CD8-positive, alpha-beta memory T cell (primary cell): ENCODE data around the gene SCAF1. TPM values are rescaled to one million over a fixed set of nuclear protein-coding genes. Genes with fewer than 3 reads are reported as not detected.
A peak's percentile ranks its signal among the peaks of the same experiment; 100 is the strongest.

Experiments used
- CTCF ChIA-PET: fragments of 350-600 bp; sonication (Branson Sonifier 250); formaldehyde crosslinking; loops from one replicate; lab custom pipeline; 2021; ENCODE audit warnings: antibody characterized with exemption; lab: Charles Lee
- POLR2A ChIA-PET: fragments of 350-600 bp; sonication (Branson Sonifier 250); formaldehyde crosslinking; loops from one replicate; lab custom pipeline; 2021; ENCODE audit warnings: antibody characterized with exemption; lab: Charles Lee
- DNase-seq, 5 donors: peaks; one replicate each; pipeline versions ENCODE4 v3.0.0 to v3.0.0-alpha.2; 2020 to 2022; ENCODE audit warnings: mixed read lengths in 1 of 5
- H3K27ac ChIP-seq: one replicate; pipeline ENCODE4 v1.7.0; 2013; ENCODE audit warnings: low read depth, mild to moderate bottlenecking, low read length, moderate library complexity
- H3K27me3 ChIP-seq: 2 replicates; pipeline ENCODE4 v1.7.0; 2013; ENCODE audit warnings: low read length, mild to moderate bottlenecking; ENCODE audit not compliant: insufficient read depth, poor library complexity, severe bottlenecking
- H3K36me3 ChIP-seq: 2 replicates; pipeline ENCODE4 v1.7.0; 2013; ENCODE audit warnings: mild to moderate bottlenecking, low read length, moderate library complexity; ENCODE audit not compliant: insufficient read depth
- H3K4me1 ChIP-seq: 2 replicates; pipeline ENCODE4 v1.7.0; 2013; ENCODE audit warnings: mild to moderate bottlenecking, low read length, moderate library complexity; ENCODE audit not compliant: insufficient read depth
- H3K4me3 ChIP-seq: 2 replicates; pipeline ENCODE4 v1.7.0; 2013; ENCODE audit warnings: mild to moderate bottlenecking, low read length
- H3K9me3 ChIP-seq: 2 replicates; pipeline ENCODE4 v1.7.0; 2013; ENCODE audit warnings: mild to moderate bottlenecking, low read length
- H3K27ac Mint-ChIP-seq, 8 donors: one replicate each; pipeline ENCODE4 v1.8.0; 2020 to 2021; ENCODE audit warnings: mixed read lengths in 8 of 8, mild to moderate bottlenecking in 6 of 8, inconsistent platforms in 3 of 8, moderate library complexity in 3 of 8
- H3K27me3 Mint-ChIP-seq, 2 donors: one replicate each; pipeline ENCODE4 v1.8.0; 2020 to 2021; ENCODE audit warnings: mixed read lengths in 2 of 2, mild to moderate bottlenecking in 1 of 2, moderate library complexity in 1 of 2
- H3K36me3 Mint-ChIP-seq, 3 donors: one replicate each; pipeline ENCODE4 v1.8.0; 2020 to 2021; ENCODE audit warnings: mixed read lengths in 3 of 3, inconsistent platforms in 1 of 3, mild to moderate bottlenecking in 1 of 3
- H3K4me1 Mint-ChIP-seq, 3 donors: one replicate each; pipeline ENCODE4 v1.8.0; 2020 to 2021; ENCODE audit warnings: mixed read lengths in 3 of 3, inconsistent platforms in 1 of 3, mild to moderate bottlenecking in 1 of 3
- H3K4me3 Mint-ChIP-seq, 7 donors: one replicate each; pipeline ENCODE4 v1.8.0; 2020 to 2021; ENCODE audit warnings: mixed read lengths in 7 of 7, mild to moderate bottlenecking in 6 of 7, moderate library complexity in 4 of 7, inconsistent platforms in 2 of 7
- H3K9me3 Mint-ChIP-seq, 5 donors: one replicate each; pipeline ENCODE4 v1.8.0; 2020 to 2022; ENCODE audit warnings: mixed read lengths in 5 of 5, mild to moderate bottlenecking in 3 of 5, moderate library complexity in 2 of 5, inconsistent platforms in 1 of 5
- polyA plus RNA-seq: library from polyadenylated mRNA; unstranded; fragments of 300-500 nt; fragmentation: Illumina TruSeq; gene quantifications from one replicate; pipeline ENCODE4 v1.2.3, GENCODE V29; 2021
- total RNA-seq, 2 experiments: library from RNA; stranded (reverse); gene quantifications; one replicate each; pipeline ENCODE4 v1.2.3, GENCODE V29; 2021

Gene SCAF1, protein sequence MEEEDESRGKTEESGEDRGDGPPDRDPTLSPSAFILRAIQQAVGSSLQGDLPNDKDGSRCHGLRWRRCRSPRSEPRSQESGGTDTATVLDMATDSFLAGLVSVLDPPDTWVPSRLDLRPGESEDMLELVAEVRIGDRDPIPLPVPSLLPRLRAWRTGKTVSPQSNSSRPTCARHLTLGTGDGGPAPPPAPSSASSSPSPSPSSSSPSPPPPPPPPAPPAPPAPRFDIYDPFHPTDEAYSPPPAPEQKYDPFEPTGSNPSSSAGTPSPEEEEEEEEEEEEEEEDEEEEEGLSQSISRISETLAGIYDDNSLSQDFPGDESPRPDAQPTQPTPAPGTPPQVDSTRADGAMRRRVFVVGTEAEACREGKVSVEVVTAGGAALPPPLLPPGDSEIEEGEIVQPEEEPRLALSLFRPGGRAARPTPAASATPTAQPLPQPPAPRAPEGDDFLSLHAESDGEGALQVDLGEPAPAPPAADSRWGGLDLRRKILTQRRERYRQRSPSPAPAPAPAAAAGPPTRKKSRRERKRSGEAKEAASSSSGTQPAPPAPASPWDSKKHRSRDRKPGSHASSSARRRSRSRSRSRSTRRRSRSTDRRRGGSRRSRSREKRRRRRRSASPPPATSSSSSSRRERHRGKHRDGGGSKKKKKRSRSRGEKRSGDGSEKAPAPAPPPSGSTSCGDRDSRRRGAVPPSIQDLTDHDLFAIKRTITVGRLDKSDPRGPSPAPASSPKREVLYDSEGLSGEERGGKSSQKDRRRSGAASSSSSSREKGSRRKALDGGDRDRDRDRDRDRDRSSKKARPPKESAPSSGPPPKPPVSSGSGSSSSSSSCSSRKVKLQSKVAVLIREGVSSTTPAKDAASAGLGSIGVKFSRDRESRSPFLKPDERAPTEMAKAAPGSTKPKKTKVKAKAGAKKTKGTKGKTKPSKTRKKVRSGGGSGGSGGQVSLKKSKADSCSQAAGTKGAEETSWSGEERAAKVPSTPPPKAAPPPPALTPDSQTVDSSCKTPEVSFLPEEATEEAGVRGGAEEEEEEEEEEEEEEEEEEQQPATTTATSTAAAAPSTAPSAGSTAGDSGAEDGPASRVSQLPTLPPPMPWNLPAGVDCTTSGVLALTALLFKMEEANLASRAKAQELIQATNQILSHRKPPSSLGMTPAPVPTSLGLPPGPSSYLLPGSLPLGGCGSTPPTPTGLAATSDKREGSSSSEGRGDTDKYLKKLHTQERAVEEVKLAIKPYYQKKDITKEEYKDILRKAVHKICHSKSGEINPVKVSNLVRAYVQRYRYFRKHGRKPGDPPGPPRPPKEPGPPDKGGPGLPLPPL
- 10 to 100 TPM; 79.2 to 79.7 TPM for total RNA-seq
- polyA plus RNA-seq = 3.2 TPM

DNA sequence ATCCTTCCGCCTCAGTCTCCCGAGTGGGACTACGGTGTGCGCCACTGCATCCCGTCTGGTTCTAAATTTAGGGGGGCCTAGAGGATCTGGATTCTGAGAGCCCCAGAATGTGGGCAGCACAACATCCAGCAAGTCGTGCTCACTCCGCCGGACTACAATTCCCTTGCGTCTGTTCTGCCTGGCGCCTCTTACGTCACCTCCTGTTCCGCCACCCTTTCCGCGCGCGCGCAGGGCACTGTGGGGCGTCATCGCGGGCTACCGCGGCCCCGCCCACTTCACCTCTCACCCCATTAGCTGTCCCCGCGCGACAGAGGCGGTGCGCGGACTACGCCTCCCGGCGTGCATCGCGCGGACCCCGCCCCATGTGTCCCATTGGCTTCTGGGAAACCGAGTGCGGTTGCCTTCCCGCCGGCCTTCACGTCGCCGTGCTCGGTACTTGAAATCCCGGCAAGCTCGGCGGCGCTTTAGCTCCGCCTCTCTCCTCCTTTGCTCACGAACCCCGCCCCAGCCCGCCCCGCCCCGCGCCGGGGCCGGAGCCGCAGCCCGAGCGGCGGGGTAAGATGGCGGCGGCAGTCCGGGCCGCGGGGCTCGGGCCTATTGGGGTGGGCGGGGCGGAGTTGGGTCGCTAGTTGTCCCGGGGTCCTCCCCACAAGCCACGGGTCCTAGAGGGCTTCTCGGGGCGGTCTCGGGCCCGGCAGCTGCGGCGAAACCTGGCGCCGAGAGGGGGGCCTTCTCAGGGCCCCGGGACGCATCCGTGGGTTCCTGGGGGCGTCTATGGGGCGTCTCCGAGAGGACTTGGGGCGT is at the start of gene SCAF1:
Gene SCAF1 (plus strand): TSS at position 522 of the 804 bp plus-strand sequence. CDS start 2,818 bp downstream, outside the sequence.
- ChIA-PET POLR2A (interaction anchor here (0.6 to 5.2 kb wide), 9 partner anchors 22 to 209 kb away, joined by 4 to 61 read pairs (median 6); partner anchors contain the start of genes ALDH16A1, BCL2L12, IRF3 and PTOV1), CTCF (interaction anchor here (1.0 to 2.8 kb wide), 5 partner anchors 14 to 95 kb away, joined by 3 to 18 read pairs (median 13); partner anchors contain the start of genes BCL2L12 and IRF3)
- peak within 1 kb of the TSS; percentile 85 to 97 (median 95) for H3K4me3 Mint-ChIP-seq
- H3K9me3 Mint-ChIP-seq = no peaks in the 10 kb centered on the region
- peaks cover 0 to 35% (median 0%) of the 10 kb centered on the region in 3 donors for H3K36me3 Mint-ChIP-seq
- H3K4me1 Mint-ChIP-seq = peaks cover 53 to 80% (median 63%) of the 10 kb centered on the region in 3 donors
- H3K4me3 ChIP-seq = peak within 1 kb of the TSS; percentile 87
- peaks cover 0 to 3% of the 10 kb centered on the region in 2 donors for H3K27me3 Mint-ChIP-seq
- H3K27ac ChIP-seq = peak within 1 kb of the TSS; percentile 94
- H3K27me3 ChIP-seq = no peaks in the 10 kb centered on the region
- H3K4me1 ChIP-seq = peaks cover 37% of the 10 kb centered on the region
- H3K36me3 ChIP-seq = peaks cover 2% of the 10 kb centered on the region
- DNase-seq = peak; percentile 99 to 100 (median 99)
- H3K9me3 ChIP-seq = no peaks in the 10 kb centered on the region
- peak within 1 kb of the TSS; percentile 94 to 99 (median 98) for H3K27ac Mint-ChIP-seq

DNA sequence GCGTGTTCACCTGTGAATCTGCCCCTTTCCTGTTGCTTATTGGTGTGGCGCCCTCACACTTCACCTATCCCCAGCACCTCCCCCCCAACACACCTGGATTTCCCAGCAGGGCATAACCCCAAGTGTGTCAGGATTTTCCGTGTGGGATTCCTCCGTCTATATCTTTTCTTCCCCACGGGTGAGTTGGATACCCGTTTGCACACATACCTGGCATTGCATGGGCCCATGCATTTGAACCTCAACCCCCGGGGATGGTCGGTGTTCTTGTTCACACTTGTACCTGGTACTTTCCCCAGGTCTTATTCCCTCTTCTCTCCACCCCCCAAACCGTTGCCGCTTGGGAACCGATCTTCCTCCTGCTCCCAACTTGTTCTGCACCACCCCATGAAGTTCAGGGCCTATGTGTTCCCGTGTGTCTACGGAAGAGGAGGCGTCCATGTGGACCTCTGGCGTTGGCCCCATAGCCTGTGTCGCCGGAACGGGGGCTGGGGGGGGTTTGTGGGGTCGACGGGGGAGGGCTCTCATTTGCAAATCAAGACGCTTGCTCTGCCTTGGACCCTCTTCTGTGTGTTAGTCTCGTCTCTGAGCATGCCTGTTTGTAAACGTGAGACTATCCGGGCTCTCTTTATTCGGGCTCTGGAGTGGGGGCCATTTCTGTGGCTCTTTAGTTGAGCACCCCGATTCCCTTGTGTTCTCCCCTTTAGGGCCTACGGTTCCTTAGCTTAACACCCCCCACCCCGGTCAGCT is 49.4 kb upstream of the SCAF1 start:
- ChIA-PET CTCF (interaction anchor here (1.1 kb wide), 1 partner anchor 22 kb away, joined by 4 read pairs; no protein-coding TSS in a partner anchor), POLR2A (interaction anchor here (0.7 to 2.8 kb wide), 5 partner anchors 13 to 105 kb away, joined by 3 to 22 read pairs (median 3); partner anchors contain the start of genes NOSIP, PRMT1, RPL13A and RRAS)
- Histone ChIP-seq H3K36me3 (peaks cover 8% of the 10 kb centered on the region), H3K27me3 (no peaks in the 10 kb centered on the region), H3K27ac (peak overlapping the region; percentile 70), H3K9me3 (no peaks in the 10 kb centered on the region), H3K4me3 (peak overlapping the region; percentile 87), H3K4me1 (peaks cover 26% of the 10 kb centered on the region)
- H3K27me3 Mint-ChIP-seq = peaks cover 0 to 5% of the 10 kb centered on the region in 2 donors
- DNase-seq = peak in 1 of 5 donors; percentile 9
- H3K9me3 Mint-ChIP-seq = no peaks in the 10 kb centered on the region
- peaks cover 33 to 45% (median 34%) of the 10 kb centered on the region in 3 donors for H3K4me1 Mint-ChIP-seq
- H3K27ac Mint-ChIP-seq = peak overlapping the region; percentile 85 to 97 (median 94)
- peak overlapping the region; percentile 85 to 96 (median 91) for H3K4me3 Mint-ChIP-seq
- H3K36me3 Mint-ChIP-seq = peaks cover 0 to 39% (median 8%) of the 10 kb centered on the region in 3 donors

DNA sequence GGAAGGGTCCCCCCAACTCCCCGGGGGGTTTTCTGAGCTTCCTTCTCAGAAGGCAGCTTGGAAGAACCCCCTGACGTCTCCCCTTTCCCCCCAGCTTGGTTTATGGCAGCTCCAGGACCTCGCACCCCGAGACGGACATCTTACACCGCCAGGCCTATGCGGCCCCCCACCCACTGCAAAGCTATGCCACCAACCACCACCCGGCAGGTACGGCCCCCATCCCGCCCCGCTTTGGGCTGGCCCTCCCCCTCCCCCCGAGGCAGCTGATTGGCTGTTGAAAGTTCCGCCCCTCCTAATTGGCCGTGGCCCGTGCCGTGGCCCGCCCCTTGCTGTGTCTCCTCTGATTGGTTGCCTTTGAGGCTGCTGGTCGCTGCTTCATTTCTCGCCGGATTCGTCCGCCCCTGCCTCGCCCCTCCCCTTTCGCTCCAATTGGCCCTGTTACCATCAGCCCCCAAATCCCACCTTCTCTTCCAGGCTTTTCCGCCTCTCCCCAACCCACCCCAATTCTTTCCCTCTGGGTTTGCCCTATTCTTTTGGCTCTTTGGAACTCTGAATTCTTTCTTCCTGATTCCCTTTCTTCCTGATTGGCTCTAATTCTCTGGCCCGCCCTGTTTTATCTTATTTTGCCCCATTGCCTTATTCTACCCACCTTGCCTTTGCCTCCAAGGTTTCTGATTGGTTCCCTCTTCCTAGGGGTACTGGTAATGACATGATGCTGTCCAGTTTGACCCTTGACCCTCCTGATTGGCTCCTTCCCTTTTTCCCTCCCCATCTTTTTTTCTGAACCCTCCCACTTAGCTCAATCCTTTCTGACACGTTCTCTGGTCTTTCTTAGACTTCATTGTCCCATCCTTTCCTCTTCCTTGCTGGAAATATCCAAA is 48.5 kb upstream of the SCAF1 start:
- Mint-ChIP-seq H3K27ac (peak overlapping the region; percentile 85 to 97 (median 94)), H3K27me3 (peaks cover 0 to 5% of the 10 kb centered on the region in 2 donors)
- peak overlapping the region; percentile 87 for H3K4me3 ChIP-seq

DNA sequence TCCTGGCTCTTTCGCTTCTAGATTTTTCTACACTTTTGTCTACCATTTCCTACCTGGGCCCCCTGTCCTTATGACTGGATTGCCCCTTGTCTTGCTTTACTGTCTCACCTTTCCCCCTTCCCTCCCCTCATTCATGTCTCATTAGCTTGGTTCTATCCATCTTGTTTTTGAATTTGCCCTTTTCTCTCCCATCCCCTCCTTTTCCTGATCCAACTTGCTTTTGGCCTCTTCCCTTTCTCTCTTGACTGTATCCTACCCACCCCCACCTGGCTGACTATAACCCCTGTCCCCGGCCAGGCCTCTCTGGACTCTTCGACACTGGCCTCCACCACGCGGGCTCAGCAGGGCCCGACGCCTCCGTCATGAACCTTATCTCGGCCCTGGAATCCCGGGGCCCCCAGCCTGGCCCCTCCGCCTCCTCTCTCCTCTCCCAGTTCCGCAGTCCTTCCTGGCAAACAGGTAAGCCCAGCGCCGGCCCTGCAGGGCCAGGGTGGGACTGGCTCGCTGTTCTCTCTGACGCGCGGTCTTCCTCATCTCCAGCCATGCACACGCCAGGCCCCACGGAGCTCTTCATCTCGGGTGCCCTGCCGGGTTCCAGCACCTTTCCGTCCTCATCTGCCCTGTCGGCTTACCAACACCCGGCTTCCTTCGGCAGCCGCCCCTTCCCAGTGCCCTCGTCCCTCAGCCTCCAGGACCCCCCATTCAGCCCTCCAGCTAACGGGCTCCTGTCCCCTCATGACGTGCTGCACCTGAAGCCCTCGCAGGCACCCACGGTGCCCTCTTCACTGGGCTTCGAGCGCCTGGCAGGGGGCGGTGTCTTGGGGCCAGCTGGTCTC is 47.6 kb upstream of the SCAF1 start:
- Histone ChIP-seq H3K4me3 (no peak overlapping the region), H3K9me3 (no peaks in the 10 kb centered on the region), H3K27me3 (no peaks in the 10 kb centered on the region), H3K27ac (no peak overlapping the region), H3K36me3 (peaks cover 18% of the 10 kb centered on the region), H3K4me1 (peaks cover 26% of the 10 kb centered on the region)
- Mint-ChIP-seq H3K36me3 (peaks cover 0 to 50% (median 10%) of the 10 kb centered on the region in 3 donors), H3K9me3 (no peaks in the 10 kb centered on the region), H3K27me3 (peaks cover 0 to 5% of the 10 kb centered on the region in 2 donors), H3K27ac (peak overlapping the region in 7 of 8 donors; percentile 85 to 97 (median 94)), H3K4me1 (peaks cover 28 to 45% (median 29%) of the 10 kb centered on the region in 3 donors), H3K4me3 (peak overlapping the region in 6 of 7 donors; percentile 43 to 94 (median 86))
- CTCF ChIA-PET = interaction anchor here (1.3 kb wide), 1 partner anchor 46 kb away, joined by 3 read pairs; the partner anchor contains the start of gene RRAS
- no peak for DNase-seq
- POLR2A ChIA-PET = interaction anchor here (0.7 to 2.8 kb wide), 3 partner anchors 8 to 82 kb away, joined by 3 to 22 read pairs (median 3); partner anchors contain the start of genes PRMT1, RRAS and SCAF1

More for the DNA sequence above, 48.5 kb upstream of the SCAF1 start:
- peak; percentile 84 to 92 (median 88) for DNase-seq
- Histone ChIP-seq H3K9me3 (no peaks in the 10 kb centered on the region), H3K4me1 (peaks cover 26% of the 10 kb centered on the region), H3K27me3 (no peaks in the 10 kb centered on the region), H3K27ac (peak overlapping the region; percentile 70), H3K36me3 (peaks cover 11% of the 10 kb centered on the region)
- Mint-ChIP-seq H3K9me3 (no peaks in the 10 kb centered on the region), H3K4me3 (peak overlapping the region; percentile 85 to 96 (median 91)), H3K4me1 (peaks cover 32 to 47% (median 34%) of the 10 kb centered on the region in 3 donors), H3K36me3 (peaks cover 0 to 43% (median 10%) of the 10 kb centered on the region in 3 donors)
- ChIA-PET POLR2A (interaction anchor here (0.6 to 2.8 kb wide), 5 partner anchors 13 to 106 kb away, joined by 3 to 22 read pairs (median 3); partner anchors contain the start of genes NOSIP, PRMT1, RPL13A and RRAS), CTCF (interaction anchor here (1.1 to 1.3 kb wide), 2 partner anchors 23 to 47 kb away, joined by 3 to 4 read pairs; partner anchors contain the start of gene RRAS)
